Measurements from ENCODE around the gene SLC10A4. TPM values are rescaled to one million over a fixed set of nuclear protein-coding genes. Genes with fewer than 3 reads are reported as not detected.

SLC10A4 gene
- total and polyA plus RNA-seq, 2 of the 8 experiments (the other 6 are each of a cell fraction or from before 2014, with no cell fraction given): 4.5 to 5.6 TPM

DNA sequence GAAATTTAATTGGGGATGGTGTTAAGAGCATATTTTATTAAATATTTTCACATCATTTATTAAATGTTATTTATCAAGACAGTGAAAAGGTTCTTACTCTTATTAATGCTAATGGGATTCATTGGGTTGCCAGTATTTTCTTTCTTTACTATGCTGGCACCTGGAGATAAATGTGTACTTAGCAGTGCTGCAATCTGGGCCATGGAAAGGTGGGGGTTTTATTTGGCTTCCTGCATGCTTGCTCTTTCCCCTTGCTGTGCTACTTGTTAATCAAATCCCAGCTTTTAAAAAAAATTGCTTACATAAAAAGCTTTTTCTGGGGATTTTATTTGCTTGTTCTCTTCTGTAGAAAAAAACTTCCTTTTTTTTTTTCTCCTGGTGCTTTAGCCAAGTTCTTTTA, 55.2 kb downstream of the SLC10A4 start:
- Histone ChIP-seq H3K36me3 (ENCODE audit: control insufficient read depth in 2 of 4, insufficient read depth in 4 of 4, low read length in 3 of 4) (peaks cover 0 to 54% (median 21%) of the 10 kb centered on the region in 4 experiments; a peak in 7 of 8 replicates), H3K27ac (ENCODE audit: low read depth, low read length) (no peak overlapping the region)
- no peak for FAIRE-seq
- TF ChIP-seq CHD7 (IDR thresholded peaks at IDR 0.05; ENCODE audit: insufficient replicate concordance, low read length): no peak

More for the DNA sequence above, 55.2 kb downstream of the SLC10A4 start:
- Histone ChIP-seq H3K27me3 (replicated peaks in 1 of 4; ENCODE audit: control insufficient read depth in 3 of 4, extremely low read depth in 1 of 4, insufficient read depth in 3 of 4, low read length in 3 of 4) (no peaks in the 10 kb centered on the region), H4K8ac (ENCODE audit: extremely low read depth, insufficient read depth, low read length) (no peak overlapping the region), H2BK20ac (ENCODE audit: low read length) (no peak overlapping the region), H3K14ac (ENCODE audit: insufficient read length) (no peak overlapping the region), H2BK5ac (ENCODE audit: low read depth, low read length) (no peak overlapping the region), H3K23ac (ENCODE audit: insufficient read length) (no peak overlapping the region), H4K5ac (ENCODE audit: insufficient read length, low read depth, low read length) (no peak overlapping the region), H3K4me1 (replicated peaks in 1 of 4; ENCODE audit: control insufficient read depth in 3 of 4, insufficient read depth in 4 of 4, low read length in 3 of 4) (no peaks in the 10 kb centered on the region), H2BK15ac (ENCODE audit: low read length) (no peak overlapping the region), H4K91ac (replicated peaks; ENCODE audit: insufficient read length, low read length) (no peak overlapping the region), H3K79me1 (ENCODE audit: low read depth, low read length) (no peaks in the 10 kb centered on the region), H2BK120ac (replicated peaks; ENCODE audit: low read depth, low read length) (no peak overlapping the region), H3K9me3 (ENCODE audit: insufficient read depth in 2 of 2, low read depth in 1 of 2, low read length in 1 of 2) (no peaks in the 10 kb centered on the region), H2BK12ac (ENCODE audit: low read depth, low read length) (no peak overlapping the region), H3K4ac (replicated peaks; ENCODE audit: insufficient read length, low read depth, low read length) (no peak overlapping the region), H3K4me2 (ENCODE audit: insufficient read depth in 1 of 2, low read depth in 2 of 2, low read length in 2 of 2) (no peak overlapping the region), H3K56ac (replicated peaks; ENCODE audit: insufficient read length, low read depth, low read length) (no peak overlapping the region), H2AK5ac (ENCODE audit: low read depth, low read length) (no peak overlapping the region), H2AFZ (ENCODE audit: low read length) (no peak overlapping the region), H3K4me3 (ENCODE audit: extremely low read depth in 1 of 4, insufficient read depth in 2 of 4, low read depth in 3 of 4, low read length in 4 of 4) (no peak overlapping the region), H3K23me2 (ENCODE audit: low read depth, low read length) (no peaks in the 10 kb centered on the region), H3K18ac (ENCODE audit: extremely low read depth, low read length) (no peak overlapping the region), H4K20me1 (replicated peaks in 1 of 2; ENCODE audit: control insufficient read depth in 1 of 2, insufficient read depth in 2 of 2, low read length in 2 of 2) (peaks cover 0 to 3% of the 10 kb centered on the region in 2 experiments), H3K79me2 (ENCODE audit: control insufficient read depth in 1 of 2, insufficient read depth in 2 of 2, low read length in 2 of 2) (no peaks in the 10 kb centered on the region), H3K9ac (replicated peaks in 1 of 4; ENCODE audit: extremely low read depth in 1 of 4, low read depth in 3 of 4, low read length in 3 of 4) (no peak overlapping the region)
- no peak for DNase-seq (ENCODE audit: low read depth in 1 of 2, low spot score in 2 of 2)
- ChIA-PET POLR2A (ENCODE audit: partially characterized antibody) (no interaction called here), CTCF (ENCODE audit: partially characterized antibody) (interaction anchor here (1.2 kb wide), 1 partner anchor 8 kb away, joined by 3 read pairs; no protein-coding TSS in a partner anchor)
